ENCODE results near the gene ALOX15. TPM values are rescaled to one million over a fixed set of nuclear protein-coding genes. Genes with fewer than 3 reads are reported as not detected.

Gene ALOX15
- total RNA-seq, 1 experiment from 2014 or later: 0.38 TPM

- CTCF ChIA-PET: no interaction called here
- no peak overlapping the region for H3K27ac Mint-ChIP-seq (ENCODE audit: unreplicated experiment)
- peaks cover 6% of the 10 kb centered on the region for H3K36me3 Mint-ChIP-seq (ENCODE audit: insufficient read depth, unreplicated experiment)
- DNase-seq: no peak
- no TSS peak for BruUV-seq (replicated peaks)
- H3K4me3 Mint-ChIP-seq (ENCODE audit: low read depth, unreplicated experiment): no peak overlapping the region
- TF ChIP-seq CTCF (IDR thresholded peaks at IDR 0.05; ENCODE audit: unreplicated experiment): no peak
- no peaks in the 10 kb centered on the region for H3K4me1 Mint-ChIP-seq (ENCODE audit: low read depth, unreplicated experiment)
- H3K27me3 Mint-ChIP-seq (ENCODE audit: unreplicated experiment): peaks cover 27% of the 10 kb centered on the region
- intact Hi-C loops (cut with micrococcal nuclease; ENCODE audit: unreplicated experiment): no loop called here
- H3K9me3 Mint-ChIP-seq (ENCODE audit: low read depth, unreplicated experiment): no peaks in the 10 kb centered on the region
These were observed 25.7 kb upstream of the ALOX15 start for GRCh38 chr17:4667166-4667565.

- Mint-ChIP-seq H3K4me3 (ENCODE audit: low read depth, unreplicated experiment) (no peak overlapping the region), H3K36me3 (ENCODE audit: insufficient read depth, unreplicated experiment) (peaks cover 6% of the 10 kb centered on the region), H3K27me3 (ENCODE audit: unreplicated experiment) (peaks cover 27% of the 10 kb centered on the region), H3K27ac (ENCODE audit: unreplicated experiment) (no peak overlapping the region), H3K9me3 (ENCODE audit: low read depth, unreplicated experiment) (no peaks in the 10 kb centered on the region), H3K4me1 (ENCODE audit: low read depth, unreplicated experiment) (no peaks in the 10 kb centered on the region)
- no peak for TF ChIP-seq CTCF (IDR thresholded peaks at IDR 0.05; ENCODE audit: unreplicated experiment)
- DNase-seq: no peak
- intact Hi-C loops (cut with micrococcal nuclease; ENCODE audit: unreplicated experiment): no loop called here
- CTCF ChIA-PET: interaction anchor here (0.5 kb wide), 1 partner anchor 12 kb away, joined by 3 read pairs; no protein-coding TSS in a partner anchor
- BruUV-seq (replicated peaks): no TSS peak
These were observed 24.8 kb upstream of the ALOX15 start for GRCh38 chr17:4666296-4666695.

- DNase-seq: no peak
- H3K36me3 Mint-ChIP-seq (ENCODE audit: insufficient read depth, unreplicated experiment): no peaks in the 10 kb centered on the region
- no peak overlapping the region for H3K27ac Mint-ChIP-seq (ENCODE audit: unreplicated experiment)
- peaks cover 27% of the 10 kb centered on the region for H3K27me3 Mint-ChIP-seq (ENCODE audit: unreplicated experiment)
- no peak overlapping the region for H3K4me3 Mint-ChIP-seq (ENCODE audit: low read depth, unreplicated experiment)
- H3K4me1 Mint-ChIP-seq (ENCODE audit: low read depth, unreplicated experiment): no peaks in the 10 kb centered on the region
- no TSS peak for BruUV-seq (replicated peaks)
- no peaks in the 10 kb centered on the region for H3K9me3 Mint-ChIP-seq (ENCODE audit: low read depth, unreplicated experiment)
- TF ChIP-seq CTCF (IDR thresholded peaks at IDR 0.05; ENCODE audit: unreplicated experiment): no peak
- intact Hi-C loops (cut with micrococcal nuclease; ENCODE audit: unreplicated experiment): no loop called here
- CTCF ChIA-PET: no interaction called here
These were observed 23.5 kb upstream of the ALOX15 start for GRCh38 chr17:4665027-4665426.

GRCh38 chr17:4664230-4664629 lies 22.8 kb upstream of the ALOX15 start:
- DNase-seq: no peak
- Mint-ChIP-seq H3K27ac (ENCODE audit: unreplicated experiment) (no peak overlapping the region), H3K9me3 (ENCODE audit: low read depth, unreplicated experiment) (no peaks in the 10 kb centered on the region), H3K27me3 (ENCODE audit: unreplicated experiment) (peaks cover 27% of the 10 kb centered on the region), H3K4me1 (ENCODE audit: low read depth, unreplicated experiment) (no peaks in the 10 kb centered on the region), H3K36me3 (ENCODE audit: insufficient read depth, unreplicated experiment) (no peaks in the 10 kb centered on the region), H3K4me3 (ENCODE audit: low read depth, unreplicated experiment) (no peak overlapping the region)
- intact Hi-C loops (cut with micrococcal nuclease; ENCODE audit: unreplicated experiment): no loop called here
- CTCF ChIA-PET: no interaction called here
- no peak for TF ChIP-seq CTCF (IDR thresholded peaks at IDR 0.05; ENCODE audit: unreplicated experiment)
- BruUV-seq (replicated peaks): no TSS peak
